CD4-positive, alpha-beta T cell treated with Interleukin-15 for 4 hours (primary cell): Measurements from ENCODE around the gene CTU1.

Source experiments
- DNase-seq: peaks from one replicate; pipeline ENCODE4 v3.0.0-alpha.2; 2020; ENCODE audit warnings: low spot score

CTU1 gene

GRCh38 chr19:51131780-51132680 lies 23.8 kb upstream of the CTU1 start:
- peak; percentile 44 for DNase-seq

DNA sequence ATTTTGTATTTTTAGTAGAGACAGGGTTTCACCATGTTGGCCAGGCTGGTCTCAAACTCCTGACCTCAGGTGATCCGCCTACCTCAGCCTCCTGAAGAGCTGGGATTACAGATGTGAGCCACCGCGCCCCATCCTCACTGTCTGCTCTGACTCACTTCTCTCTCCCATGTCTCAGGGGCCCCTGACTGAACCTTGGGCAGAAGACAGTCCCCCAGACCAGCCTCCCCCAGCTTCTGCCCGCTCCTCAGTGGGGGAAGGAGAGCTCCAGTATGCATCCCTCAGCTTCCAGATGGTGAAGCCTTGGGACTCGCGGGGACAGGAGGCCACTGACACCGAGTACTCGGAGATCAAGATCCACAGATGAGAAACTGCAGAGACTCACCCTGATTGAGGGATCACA lies 21.5 kb upstream of the CTU1 start:
- DNase-seq, result no peak

DNA sequence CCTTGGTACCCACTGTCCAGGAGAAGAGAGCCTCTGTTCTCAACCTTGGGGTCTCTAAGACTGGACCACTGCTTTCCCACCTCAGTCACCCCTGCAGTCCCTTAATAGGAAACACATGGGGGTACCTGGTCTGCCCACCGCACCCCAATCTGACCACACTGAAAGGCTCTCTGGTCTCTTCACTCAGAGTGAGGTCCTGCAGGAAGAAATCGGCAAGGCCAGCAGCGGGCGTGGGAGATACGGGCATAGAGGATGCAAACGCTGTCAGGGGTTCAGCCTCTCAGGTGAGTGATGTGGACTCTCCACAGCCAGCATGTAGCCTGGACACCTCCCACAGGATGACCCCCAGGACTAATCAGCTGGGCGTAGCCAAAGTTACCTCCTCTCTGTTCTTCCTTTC lies 20.0 kb upstream of the CTU1 start:
- DNase-seq, result no peak

DNA sequence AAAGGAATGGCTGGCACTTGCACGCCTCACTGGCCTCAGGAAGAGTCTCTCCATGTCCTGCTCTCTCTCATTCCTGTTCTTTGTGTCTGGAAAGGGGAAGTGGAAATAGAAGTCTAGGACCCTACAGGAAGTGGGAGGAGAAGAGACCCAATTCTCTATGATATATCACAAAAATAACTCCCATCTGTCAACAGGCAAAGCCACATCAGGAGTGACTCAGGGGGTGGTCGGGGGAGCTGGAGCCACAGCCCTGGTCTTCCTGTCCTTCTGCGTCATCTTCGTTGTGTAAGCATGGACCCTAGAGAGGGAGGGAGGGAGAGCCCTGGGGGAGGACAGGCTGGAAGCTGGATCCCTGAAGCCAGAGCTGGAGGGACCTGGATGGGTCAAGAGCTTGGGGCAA lies 19.5 kb upstream of the CTU1 start:
- DNase-seq, result peak; percentile 31

DNA sequence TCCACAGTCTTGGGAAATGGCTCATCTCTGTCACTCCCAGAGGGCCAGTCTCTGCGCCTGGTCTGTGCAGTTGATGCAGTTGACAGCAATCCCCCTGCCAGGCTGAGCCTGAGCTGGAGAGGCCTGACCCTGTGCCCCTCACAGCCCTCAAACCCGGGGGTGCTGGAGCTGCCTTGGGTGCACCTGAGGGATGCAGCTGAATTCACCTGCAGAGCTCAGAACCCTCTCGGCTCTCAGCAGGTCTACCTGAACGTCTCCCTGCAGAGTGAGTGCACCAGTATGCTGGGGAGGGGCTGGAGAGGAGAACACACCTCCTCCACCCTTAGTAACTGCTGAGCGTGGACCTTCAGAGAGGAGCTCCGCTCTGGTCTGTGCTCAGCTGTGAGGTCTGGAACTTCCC lies 18.8 kb upstream of the CTU1 start:
- DNase-seq, result no peak

DNA sequence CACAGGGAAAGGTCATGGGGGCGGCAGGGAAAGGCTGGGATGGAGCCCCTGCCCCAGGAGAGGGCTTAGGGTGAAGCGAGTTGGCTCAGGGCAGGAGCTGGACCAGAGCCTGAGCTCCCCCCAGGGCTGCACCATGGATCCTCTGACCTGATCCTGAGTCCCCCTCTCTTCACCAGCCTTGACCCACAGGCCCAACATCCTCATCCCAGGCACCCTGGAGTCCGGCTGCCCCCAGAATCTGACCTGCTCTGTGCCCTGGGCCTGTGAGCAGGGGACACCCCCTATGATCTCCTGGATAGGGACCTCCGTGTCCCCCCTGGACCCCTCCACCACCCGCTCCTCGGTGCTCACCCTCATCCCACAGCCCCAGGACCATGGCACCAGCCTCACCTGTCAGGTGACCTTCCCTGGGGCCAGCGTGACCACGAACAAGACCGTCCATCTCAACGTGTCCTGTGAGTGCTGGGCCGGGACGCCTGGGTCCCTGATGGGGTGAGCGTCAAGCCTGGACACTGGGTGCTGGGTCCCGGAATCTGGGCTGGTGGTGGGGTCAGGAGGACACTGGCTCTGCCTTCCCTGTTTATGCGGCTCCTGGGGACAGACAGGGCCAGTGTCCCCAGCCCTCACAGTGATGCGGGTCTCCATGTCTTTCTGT lies 17.3 kb upstream of the CTU1 start:
- DNase-seq, result no peak

- no peak for DNase-seq
Measured at GRCh38 chr19:51124729-51125128, 16.5 kb upstream of the CTU1 start, which contains the start of gene SIGLEC9. TSS of gene SIGLEC9 (plus strand) at chr19:51124906. CDS start at chr19:51124975, 69 bp downstream.

- no peak for DNase-seq
Measured at GRCh38 chr19:51124216-51124615, 16.0 kb upstream of the CTU1 start.

DNA sequence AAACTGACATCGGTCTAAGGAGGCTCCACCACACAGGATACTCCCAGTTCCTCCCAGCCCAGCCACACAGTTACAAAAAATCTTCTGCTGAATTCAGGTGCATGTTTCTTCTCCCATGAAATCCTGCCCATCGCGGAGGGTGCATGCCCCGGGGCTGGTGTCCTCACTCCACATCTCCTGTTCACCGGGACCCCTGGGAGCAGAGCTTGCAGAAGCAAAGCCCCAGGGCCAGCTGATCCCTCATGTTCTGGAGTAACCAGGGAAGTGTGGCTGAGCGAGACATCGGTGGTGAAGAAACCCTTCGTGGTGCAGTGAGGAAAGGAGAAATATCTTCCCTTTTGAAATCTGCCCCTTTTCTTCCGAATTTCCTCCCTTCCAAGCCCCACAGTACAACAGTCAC lies 15.6 kb upstream of the CTU1 start:
- no peak for DNase-seq

DNA sequence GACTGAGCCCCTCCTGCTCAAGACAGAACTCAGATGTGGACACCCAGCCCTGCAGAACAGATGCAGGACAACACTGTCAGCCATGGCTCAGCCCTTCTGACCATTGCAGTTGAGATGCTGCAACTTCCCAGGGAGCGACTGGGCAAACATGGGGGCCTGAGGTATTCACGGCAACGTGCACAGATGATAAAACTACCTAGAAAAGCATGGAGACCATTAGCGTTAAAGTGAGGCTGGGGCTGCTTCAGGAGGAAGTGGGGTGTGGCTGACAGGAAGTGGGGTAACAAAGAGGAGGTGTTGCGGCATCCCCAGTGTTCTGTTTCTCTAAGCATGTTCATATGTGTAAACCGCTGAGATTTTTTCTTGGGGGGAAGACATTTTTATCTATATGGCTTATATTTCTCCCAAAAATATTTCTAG lies 15.2 kb upstream of the CTU1 start:
- peak; percentile 62 for DNase-seq

DNA sequence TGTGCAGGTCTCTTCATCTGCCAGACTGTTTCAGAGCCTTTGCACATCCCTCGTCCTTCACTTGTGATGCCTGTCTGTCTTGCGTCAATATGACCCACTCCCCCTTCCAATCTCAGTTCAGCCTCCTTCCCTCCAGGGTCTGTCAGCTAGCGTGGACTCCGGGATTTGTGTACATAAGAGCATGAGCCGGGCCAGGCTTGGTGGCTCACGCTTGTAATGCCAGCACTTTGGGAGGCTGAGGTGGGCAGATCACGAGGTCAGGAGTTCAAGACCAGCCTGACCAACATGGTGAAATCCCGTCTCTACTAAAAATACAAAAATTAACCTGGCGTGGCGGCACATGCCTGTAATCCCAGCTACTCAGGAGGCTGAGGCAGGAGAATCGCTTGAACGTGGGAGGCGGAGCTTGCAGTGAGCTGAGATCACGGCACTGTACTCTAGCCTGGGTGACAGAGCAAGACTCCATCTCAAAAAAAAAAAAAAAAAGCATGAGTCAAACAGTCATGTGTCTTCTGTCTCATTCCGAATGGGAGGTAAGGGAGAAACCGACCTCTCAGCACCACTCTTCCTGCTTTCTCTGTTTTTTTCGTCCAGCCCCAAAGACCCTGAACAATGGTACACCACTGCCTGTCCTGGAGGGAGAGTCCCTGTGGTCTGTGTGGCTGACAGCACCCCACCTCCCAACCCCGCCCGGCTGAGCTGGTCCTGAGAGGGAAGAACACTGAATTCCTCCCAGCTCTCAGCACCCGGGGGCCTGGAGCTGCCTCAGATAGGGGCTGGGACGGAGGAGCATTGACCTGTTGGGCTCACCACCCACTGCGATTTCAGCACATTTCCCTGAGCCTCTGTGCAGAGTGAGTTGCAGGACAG lies 14.1 kb upstream of the CTU1 start:
- DNase-seq, result no peak

DNA sequence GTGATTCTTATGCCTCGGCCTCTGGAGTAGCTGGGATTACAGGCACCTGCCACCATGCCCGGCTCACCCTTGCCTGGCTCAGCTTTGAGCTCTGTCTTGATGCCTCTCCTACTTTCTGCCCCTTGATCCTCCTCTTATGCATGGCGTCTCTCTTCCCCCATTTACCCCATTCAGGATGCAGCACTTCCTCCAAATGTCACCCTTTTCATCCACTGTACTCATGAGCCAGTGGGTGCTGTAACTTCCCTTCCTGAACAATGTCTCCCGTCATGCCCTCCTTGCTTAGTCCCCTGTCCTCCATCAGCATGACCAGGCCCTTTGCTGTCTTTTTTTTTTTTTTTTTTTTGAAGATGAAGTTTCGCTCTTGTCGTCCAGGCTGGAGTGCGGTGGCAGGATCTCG lies 13.0 kb upstream of the CTU1 start:
- DNase-seq, result no peak

DNA sequence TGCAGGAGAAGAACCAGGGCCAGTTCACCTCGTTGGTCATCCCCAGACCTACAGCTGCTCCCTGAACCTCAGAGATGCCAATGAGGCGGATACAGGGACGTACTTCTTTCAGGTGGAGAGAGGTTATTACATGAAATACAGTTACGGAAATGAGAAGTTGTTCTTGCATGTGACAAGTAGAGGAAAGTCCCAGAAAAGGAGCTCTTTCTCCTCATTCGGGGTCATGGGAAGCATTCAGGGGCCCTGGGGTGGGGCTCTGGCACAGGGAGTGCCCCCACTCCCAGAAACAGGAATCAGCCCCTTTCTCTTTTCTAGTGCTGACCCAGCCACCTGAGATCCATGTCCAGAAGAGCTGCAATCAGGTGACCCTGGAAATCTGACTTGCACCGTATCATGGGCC lies 12.0 kb upstream of the CTU1 start:
- no peak for DNase-seq

GRCh38 chr19:51119611-51120010 lies 11.4 kb upstream of the CTU1 start:
- no peak for DNase-seq

- no peak for DNase-seq
Measured at GRCh38 chr19:51119101-51119500, 10.9 kb upstream of the CTU1 start.

- DNase-seq, result peak; percentile 30
Measured at GRCh38 chr19:51116736-51117286, 8.6 kb upstream of the CTU1 start.

- DNase-seq, result no peak
Measured at GRCh38 chr19:51114087-51114729, 6.0 kb upstream of the CTU1 start.

- no peak for DNase-seq
Measured at GRCh38 chr19:51111606-51112005, 3.4 kb upstream of the CTU1 start.

GRCh38 chr19:51110666-51110971 lies 2.4 kb upstream of the CTU1 start:
- no peak for DNase-seq

GRCh38 chr19:51108805-51109146 lies 567 bp upstream of the CTU1 start:
- no peak for DNase-seq

- no peak for DNase-seq
Measured at GRCh38 chr19:51107406-51108065, 673 bp downstream of the CTU1 start.
